GM21447 (cell line): ENCODE data around the gene DNASE1.
A peak's percentile ranks its signal among the peaks of the same experiment; 100 is the strongest.
"Not testable (repeated sequence)": the region's sequence is repeated elsewhere in the genome, so short reads cannot be mapped to it uniquely, and the experiment has no call there.

Source experiments
- ATAC-seq: cut with Tn5 transposase; IDR thresholded peaks from one replicate; pipeline ENCODE4 v1.9.1; 2021; ENCODE audit not compliant: unreplicated experiment

DNASE1 gene

GRCh38 chr16:3654249-3654991, at the start of gene DNASE1:
Gene DNASE1 (plus strand): TSS chr16:3654691. CDS start chr16:3655374, 683 bp downstream.
- no peak for ATAC-seq

GRCh38 chr16:3606441-3606840, 48.0 kb upstream of the DNASE1 start:
- no peak for ATAC-seq

GRCh38 chr16:3607161-3607560, 47.3 kb upstream of the DNASE1 start:
- ATAC-seq: no peak

- no peak for ATAC-seq
Measured at GRCh38 chr16:3607634-3608033, 46.9 kb upstream of the DNASE1 start.

- ATAC-seq: no peak
Measured at GRCh38 chr16:3608069-3608468, 46.4 kb upstream of the DNASE1 start.

GRCh38 chr16:3608976-3609375, 45.5 kb upstream of the DNASE1 start:
- not testable (repeated sequence) for ATAC-seq

- ATAC-seq: no peak
Measured at GRCh38 chr16:3609895-3610697, 44.4 kb upstream of the DNASE1 start.

- no peak for ATAC-seq
Measured at GRCh38 chr16:3610698-3611145, 43.8 kb upstream of the DNASE1 start.

- ATAC-seq: peak; percentile 79
Measured at GRCh38 chr16:3611146-3611975, 43.1 kb upstream of the DNASE1 start, which contains the start of gene SLX4. Gene SLX4 (minus strand): TSS chr16:3611606. CDS start chr16:3608964, 2,642 bp downstream.

- no peak for ATAC-seq
Measured at GRCh38 chr16:3612510-3613466, 41.7 kb upstream of the DNASE1 start.

- no peak for ATAC-seq
Measured at GRCh38 chr16:3618769-3619141, 35.7 kb upstream of the DNASE1 start.

- ATAC-seq: no peak
Measured at GRCh38 chr16:3623642-3624041, 30.8 kb upstream of the DNASE1 start.

GRCh38 chr16:3625331-3625730, 29.2 kb upstream of the DNASE1 start:
- ATAC-seq: no peak

GRCh38 chr16:3625911-3626732, 28.4 kb upstream of the DNASE1 start:
- ATAC-seq: no peak

- no peak for ATAC-seq
Measured at GRCh38 chr16:3637371-3637923, 17.0 kb upstream of the DNASE1 start.

GRCh38 chr16:3638916-3639644, 15.4 kb upstream of the DNASE1 start:
- no peak for ATAC-seq

- no peak for ATAC-seq
Measured at GRCh38 chr16:3640207-3640606, 14.3 kb upstream of the DNASE1 start.
